NCI-H187 treated with DMSO at 0.1 percent for 48 hours (cell line): Measurements from ENCODE around the gene GASK1A.
"Not testable (repeated sequence)": the region's sequence is repeated elsewhere in the genome, so short reads cannot be mapped to it uniquely, and the experiment has no call there.

Experiments
- DNase-seq: peaks from one replicate; lab custom pipeline; 2025; lab: John Stamatoyannopoulos, UW

Gene GASK1A

GRCh38 chr3:42979044-42979972 lies at the start of gene GASK1A:
Gene GASK1A, plus strand, starts transcription at chr3:42979311. Its CDS starts 332 bp downstream, at chr3:42979643.
- no peak for DNase-seq

GRCh38 chr3:42934111-42934510 lies 45.0 kb upstream of the GASK1A start:
- no peak for DNase-seq

- DNase-seq = no peak
Observed at GRCh38 chr3:42934910-42935309, 44.2 kb upstream of the GASK1A start.

- no peak for DNase-seq
Observed at GRCh38 chr3:42935472-42935871, 43.6 kb upstream of the GASK1A start.

- no peak for DNase-seq
Observed at GRCh38 chr3:42936157-42936981, 42.7 kb upstream of the GASK1A start.

GRCh38 chr3:42937334-42937733 lies 41.8 kb upstream of the GASK1A start:
- no peak for DNase-seq

GRCh38 chr3:42942693-42943092 lies 36.4 kb upstream of the GASK1A start:
- DNase-seq = no peak

GRCh38 chr3:42946050-42946449 lies 33.1 kb upstream of the GASK1A start:
- no peak for DNase-seq

- no peak for DNase-seq
Observed at GRCh38 chr3:42957573-42957972, 21.5 kb upstream of the GASK1A start.

GRCh38 chr3:42960282-42960681 lies 18.8 kb upstream of the GASK1A start:
- DNase-seq = no peak

- DNase-seq = no peak
Observed at GRCh38 chr3:42960786-42961185, 18.3 kb upstream of the GASK1A start.

GRCh38 chr3:42961633-42962032 lies 17.5 kb upstream of the GASK1A start:
- DNase-seq = no peak

- DNase-seq = no peak
Observed at GRCh38 chr3:42963269-42963668, 15.8 kb upstream of the GASK1A start.

- no peak for DNase-seq
Observed at GRCh38 chr3:42964266-42964665, 14.8 kb upstream of the GASK1A start.

- DNase-seq = no peak
Observed at GRCh38 chr3:42970557-42970956, 8.6 kb upstream of the GASK1A start.

GRCh38 chr3:42970976-42971772 lies 7.9 kb upstream of the GASK1A start:
- no peak for DNase-seq

GRCh38 chr3:42974906-42975305 lies 4.2 kb upstream of the GASK1A start:
- DNase-seq = not testable (repeated sequence)

GRCh38 chr3:42975456-42975855 lies 3.7 kb upstream of the GASK1A start:
- DNase-seq = no peak

- DNase-seq = no peak
Observed at GRCh38 chr3:42975955-42976354, 3.2 kb upstream of the GASK1A start.

- no peak for DNase-seq
Observed at GRCh38 chr3:42980209-42980608, 1.1 kb downstream of the GASK1A start.

- DNase-seq = no peak
Observed at GRCh38 chr3:42980909-42981308, 1.8 kb downstream of the GASK1A start.
